NCI-H774 (cell line): ENCODE data around the gene RNASE1.
"Not testable (repeated sequence)": the region's sequence is repeated elsewhere in the genome, so short reads cannot be mapped to it uniquely, and the experiment has no call there.

ENCODE experiments used
- DNase-seq: peaks from one replicate; lab custom pipeline; 2025; lab: John Stamatoyannopoulos, UW

Gene RNASE1

GRCh38 chr14:20802341-20803084 lies at the start of gene RNASE1:
RNASE1 (minus strand) TSS chr14:20802844; CDS start chr14:20802068, 776 bp downstream.
- no peak for DNase-seq

- no peak for DNase-seq
These were observed 46.4 kb upstream of the RNASE1 start for GRCh38 chr14:20848955-20849570.

GRCh38 chr14:20848316-20848954 lies 45.8 kb upstream of the RNASE1 start:
- no peak for DNase-seq

- DNase-seq = no peak
These were observed 43.9 kb upstream of the RNASE1 start for GRCh38 chr14:20846560-20846959.

GRCh38 chr14:20841096-20841495 lies 38.5 kb upstream of the RNASE1 start:
- no peak for DNase-seq

GRCh38 chr14:20837831-20838230 lies 35.2 kb upstream of the RNASE1 start:
- DNase-seq = no peak

GRCh38 chr14:20836668-20837338 lies 34.2 kb upstream of the RNASE1 start:
- no peak for DNase-seq

- DNase-seq = no peak
These were observed 32.3 kb upstream of the RNASE1 start for GRCh38 chr14:20834899-20835298.

GRCh38 chr14:20830831-20831230 lies 28.2 kb upstream of the RNASE1 start:
- no peak for DNase-seq

- DNase-seq = not testable (repeated sequence)
These were observed 25.5 kb upstream of the RNASE1 start for GRCh38 chr14:20828024-20828694.

- DNase-seq = no peak
These were observed 24.7 kb upstream of the RNASE1 start for GRCh38 chr14:20827326-20827725.

GRCh38 chr14:20826666-20827065 lies 24.0 kb upstream of the RNASE1 start:
- DNase-seq = not testable (repeated sequence)

- DNase-seq = no peak
These were observed 21.2 kb upstream of the RNASE1 start for GRCh38 chr14:20823859-20824258.

- not testable (repeated sequence) for DNase-seq
These were observed 19.0 kb upstream of the RNASE1 start for GRCh38 chr14:20821521-20822108.

- DNase-seq = no peak
These were observed 17.6 kb upstream of the RNASE1 start for GRCh38 chr14:20820063-20820904.

- no peak for DNase-seq
These were observed 16.2 kb upstream of the RNASE1 start for GRCh38 chr14:20818861-20819260.

- not testable (repeated sequence) for DNase-seq
These were observed 13.3 kb upstream of the RNASE1 start for GRCh38 chr14:20815946-20816345.

GRCh38 chr14:20811986-20812975 lies 9.6 kb upstream of the RNASE1 start:
- DNase-seq = no peak

GRCh38 chr14:20809917-20810316 lies 7.3 kb upstream of the RNASE1 start:
- no peak for DNase-seq

- no peak for DNase-seq
These were observed 5.5 kb upstream of the RNASE1 start for GRCh38 chr14:20808162-20808483.
